Measurements from ENCODE around the gene CCDC78.

GRCh38 chr16:756428-756827 is 30.2 kb upstream of the CCDC78 start:
- TF ChIP-seq, protein P1, sequence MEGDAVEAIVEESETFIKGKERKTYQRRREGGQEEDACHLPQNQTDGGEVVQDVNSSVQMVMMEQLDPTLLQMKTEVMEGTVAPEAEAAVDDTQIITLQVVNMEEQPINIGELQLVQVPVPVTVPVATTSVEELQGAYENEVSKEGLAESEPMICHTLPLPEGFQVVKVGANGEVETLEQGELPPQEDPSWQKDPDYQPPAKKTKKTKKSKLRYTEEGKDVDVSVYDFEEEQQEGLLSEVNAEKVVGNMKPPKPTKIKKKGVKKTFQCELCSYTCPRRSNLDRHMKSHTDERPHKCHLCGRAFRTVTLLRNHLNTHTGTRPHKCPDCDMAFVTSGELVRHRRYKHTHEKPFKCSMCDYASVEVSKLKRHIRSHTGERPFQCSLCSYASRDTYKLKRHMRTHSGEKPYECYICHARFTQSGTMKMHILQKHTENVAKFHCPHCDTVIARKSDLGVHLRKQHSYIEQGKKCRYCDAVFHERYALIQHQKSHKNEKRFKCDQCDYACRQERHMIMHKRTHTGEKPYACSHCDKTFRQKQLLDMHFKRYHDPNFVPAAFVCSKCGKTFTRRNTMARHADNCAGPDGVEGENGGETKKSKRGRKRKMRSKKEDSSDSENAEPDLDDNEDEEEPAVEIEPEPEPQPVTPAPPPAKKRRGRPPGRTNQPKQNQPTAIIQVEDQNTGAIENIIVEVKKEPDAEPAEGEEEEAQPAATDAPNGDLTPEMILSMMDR (IDR thresholded peaks at IDR 0.05), result no peak
- no peak for TF ChIP-seq POLR2A (IDR thresholded peaks at IDR 0.05)
